Panc1 (cell line): ENCODE measurements around the gene SDSL. TPM values are rescaled to one million over a fixed set of nuclear protein-coding genes. Genes with fewer than 3 reads are reported as not detected.

ENCODE experiments used
- ATAC-seq: fragments of 200-7000 bp; cut with Tn5 transposase; 2 replicates; pipeline ENCODE4 v1.9.1; 2020; ENCODE audit warnings: mild to moderate bottlenecking, moderate library complexity
- BruUV-seq: library from RNA; stranded (reverse); fragments of 400-500 nt; replicated peaks from 2 replicates; lab custom pipeline; 2021; lab: Mats Ljungman, UMichigan
- CTCF ChIA-PET: fragments of 300-600 bp; sonication (Branson Sonifier 250); formaldehyde crosslinking; loops from one replicate; lab custom pipeline; 2022; ENCODE audit warnings: antibody characterized with exemption; lab: Charles Lee
- POLR2A ChIA-PET: fragments of 300-600 bp; sonication (Branson Sonifier 250); formaldehyde crosslinking; loops from one replicate; lab custom pipeline; 2022; ENCODE audit warnings: antibody characterized with exemption; lab: Charles Lee
- DNase-seq: peaks from one replicate; pipeline ENCODE4 v3.0.0-alpha.2; 2010; ENCODE audit warnings: low read depth, low spot score
- H3K27ac ChIP-seq: 2 replicates; pipeline ENCODE4 v1.5.1; 2011; ENCODE audit warnings: mild to moderate bottlenecking, low read length, inconsistent platforms
- H3K27me3 ChIP-seq: fragments of 200-500 bp; sonication (Bioruptor generic); 2 replicates; pipeline ENCODE4 v1.6.0; 2014; ENCODE audit warnings: low read length, inconsistent platforms; ENCODE audit not compliant: control insufficient read depth, insufficient read depth
- H3K36me3 ChIP-seq: fragments of 200-500 bp; sonication (Bioruptor generic); 2 replicates; pipeline ENCODE4 v1.5.1; 2014; ENCODE audit warnings: inconsistent platforms, mild to moderate bottlenecking, low read length, moderate library complexity; ENCODE audit not compliant: control insufficient read depth, insufficient read depth
- H3K4me1 ChIP-seq: 2 replicates; pipeline ENCODE4 v1.5.1; 2011; ENCODE audit warnings: inconsistent platforms, mild to moderate bottlenecking, low read length, moderate library complexity; ENCODE audit not compliant: control insufficient read depth, insufficient read depth
- H3K4me3 ChIP-seq, 2 experiments: 2 replicates each; pipeline ENCODE4 v1.5.1; 2011 to 2012; ENCODE audit warnings: low read depth in 2 of 2, low read length in 2 of 2, mild to moderate bottlenecking in 2 of 2, inconsistent platforms in 1 of 2, moderate library complexity in 1 of 2
- H3K9me3 ChIP-seq: fragments of 200-500 bp; sonication (Bioruptor generic); 2 replicates; pipeline ENCODE4 v1.5.1; 2014; ENCODE audit warnings: low read depth, mild to moderate bottlenecking, inconsistent platforms, low read length, moderate library complexity; ENCODE audit not compliant: control insufficient read depth, insufficient read depth
- POLR2AphosphoS5 ChIP-seq: IDR thresholded peaks from 2 replicates; pipeline ENCODE4 v1.6.1; 2012; ENCODE audit warnings: mild to moderate bottlenecking, low read depth, low read length, moderate library complexity
- SIN3A ChIP-seq: IDR thresholded peaks from 2 replicates; pipeline ENCODE4 v1.6.1; 2012; ENCODE audit warnings: low read depth, mild to moderate bottlenecking, low read length, moderate library complexity, borderline replicate concordance; ENCODE audit not compliant: insufficient read depth
- TCF7L2 ChIP-seq: IDR thresholded peaks from 2 replicates; pipeline ENCODE4 v1.6.1; 2011; ENCODE audit warnings: mild to moderate bottlenecking, low read depth, low read length, inconsistent platforms
- in situ Hi-C: cut with HindIII; loops from 2 replicates; pipeline ENCODE4 v1.10.0; 2016; ENCODE audit warnings: low sequenced_read_pairs, low pct_unique_long_range_greater_than_20kb
- intact Hi-C: fragments of 100-400 bp; cut with micrococcal nuclease; formaldehyde crosslinking; loops from one replicate; pipeline ENCODE4 v1.10.0; 2022; ENCODE audit not compliant: unreplicated experiment
- total RNA-seq: library from RNA; stranded (reverse); gene quantifications from one replicate; pipeline ENCODE4 v1.2.1, GENCODE V29; 2021; ENCODE audit not compliant: unreplicated experiment
- TF ChIP-seq, protein P1 (sequence below), 2 experiments: IDR thresholded peaks; 2 replicates each; pipeline ENCODE4 v1.6.1; 2011 to 2012; ENCODE audit warnings: low read depth in 2 of 2, control low read depth in 1 of 2, low read length in 1 of 2, mild to moderate bottlenecking in 1 of 2, moderate library complexity in 1 of 2; ENCODE audit not compliant: insufficient read depth in 1 of 2
- TF ChIP-seq, protein P2 (sequence below): fragments of 450-650 bp; IDR thresholded peaks from 2 replicates; pipeline ENCODE4 v1.5.1; 2017; ENCODE audit warnings: mild to moderate bottlenecking

The SDSL gene
- total RNA-seq, 1 experiment from 2014 or later = 5.8 TPM

DNA sequence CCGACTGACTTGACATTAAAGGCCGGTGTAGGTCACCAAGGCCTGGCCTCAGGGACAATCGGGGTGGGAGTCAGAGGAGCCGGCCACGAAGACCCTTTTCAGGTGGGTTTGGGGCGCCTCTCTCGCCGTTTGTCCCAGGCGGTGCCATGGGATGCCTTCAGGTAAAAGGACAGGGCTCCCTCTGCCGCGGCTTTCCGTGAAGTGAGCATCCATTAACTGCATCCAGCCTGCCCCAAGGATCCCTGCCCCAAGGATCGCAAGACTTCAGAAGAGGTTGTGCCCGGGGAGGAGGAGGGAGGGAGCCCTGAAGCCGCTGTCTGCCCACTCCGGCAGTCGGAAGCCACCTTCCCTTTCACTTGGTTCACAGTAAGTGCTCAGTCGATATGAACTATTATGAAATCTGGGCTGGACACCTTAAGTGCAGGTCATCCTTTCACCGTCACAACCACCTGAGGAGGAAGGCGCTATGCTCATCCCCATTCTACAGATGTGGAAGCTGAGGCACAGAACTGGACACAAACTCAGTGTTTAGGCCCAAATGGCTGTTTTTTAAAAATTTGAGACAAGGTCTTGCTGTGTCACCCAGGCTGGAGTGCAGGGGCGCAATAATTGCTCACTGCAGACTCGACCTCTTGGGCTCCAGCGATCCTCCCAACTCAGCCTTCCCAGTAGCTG lies 19.5 kb upstream of the SDSL start:
- no peak overlapping the region for H3K4me3 ChIP-seq
- no TSS peak for BruUV-seq
- no peaks in the 10 kb centered on the region for H3K9me3 ChIP-seq
- POLR2A ChIA-PET = no interaction called here
- in situ Hi-C loops = no loop called here
- no peaks in the 10 kb centered on the region for H3K4me1 ChIP-seq
- no peak overlapping the region for H3K27ac ChIP-seq
- ATAC-seq (no peak), DNase-seq (no peak)
- intact Hi-C loops = no loop called here
- CTCF ChIA-PET = no interaction called here
- no peaks in the 10 kb centered on the region for H3K27me3 ChIP-seq
- no peaks in the 10 kb centered on the region for H3K36me3 ChIP-seq
- TF ChIP-seq, protein P1, sequence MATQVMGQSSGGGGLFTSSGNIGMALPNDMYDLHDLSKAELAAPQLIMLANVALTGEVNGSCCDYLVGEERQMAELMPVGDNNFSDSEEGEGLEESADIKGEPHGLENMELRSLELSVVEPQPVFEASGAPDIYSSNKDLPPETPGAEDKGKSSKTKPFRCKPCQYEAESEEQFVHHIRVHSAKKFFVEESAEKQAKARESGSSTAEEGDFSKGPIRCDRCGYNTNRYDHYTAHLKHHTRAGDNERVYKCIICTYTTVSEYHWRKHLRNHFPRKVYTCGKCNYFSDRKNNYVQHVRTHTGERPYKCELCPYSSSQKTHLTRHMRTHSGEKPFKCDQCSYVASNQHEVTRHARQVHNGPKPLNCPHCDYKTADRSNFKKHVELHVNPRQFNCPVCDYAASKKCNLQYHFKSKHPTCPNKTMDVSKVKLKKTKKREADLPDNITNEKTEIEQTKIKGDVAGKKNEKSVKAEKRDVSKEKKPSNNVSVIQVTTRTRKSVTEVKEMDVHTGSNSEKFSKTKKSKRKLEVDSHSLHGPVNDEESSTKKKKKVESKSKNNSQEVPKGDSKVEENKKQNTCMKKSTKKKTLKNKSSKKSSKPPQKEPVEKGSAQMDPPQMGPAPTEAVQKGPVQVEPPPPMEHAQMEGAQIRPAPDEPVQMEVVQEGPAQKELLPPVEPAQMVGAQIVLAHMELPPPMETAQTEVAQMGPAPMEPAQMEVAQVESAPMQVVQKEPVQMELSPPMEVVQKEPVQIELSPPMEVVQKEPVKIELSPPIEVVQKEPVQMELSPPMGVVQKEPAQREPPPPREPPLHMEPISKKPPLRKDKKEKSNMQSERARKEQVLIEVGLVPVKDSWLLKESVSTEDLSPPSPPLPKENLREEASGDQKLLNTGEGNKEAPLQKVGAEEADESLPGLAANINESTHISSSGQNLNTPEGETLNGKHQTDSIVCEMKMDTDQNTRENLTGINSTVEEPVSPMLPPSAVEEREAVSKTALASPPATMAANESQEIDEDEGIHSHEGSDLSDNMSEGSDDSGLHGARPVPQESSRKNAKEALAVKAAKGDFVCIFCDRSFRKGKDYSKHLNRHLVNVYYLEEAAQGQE (IDR thresholded peaks at IDR 0.05; ENCODE audit: insufficient read depth in 1 of 2, low read depth in 2 of 2, low read length in 1 of 2) = no peak
- TF ChIP-seq POLR2AphosphoS5 (no peak), SIN3A (no peak), TCF7L2 (no peak)
- TF ChIP-seq, protein P2, sequence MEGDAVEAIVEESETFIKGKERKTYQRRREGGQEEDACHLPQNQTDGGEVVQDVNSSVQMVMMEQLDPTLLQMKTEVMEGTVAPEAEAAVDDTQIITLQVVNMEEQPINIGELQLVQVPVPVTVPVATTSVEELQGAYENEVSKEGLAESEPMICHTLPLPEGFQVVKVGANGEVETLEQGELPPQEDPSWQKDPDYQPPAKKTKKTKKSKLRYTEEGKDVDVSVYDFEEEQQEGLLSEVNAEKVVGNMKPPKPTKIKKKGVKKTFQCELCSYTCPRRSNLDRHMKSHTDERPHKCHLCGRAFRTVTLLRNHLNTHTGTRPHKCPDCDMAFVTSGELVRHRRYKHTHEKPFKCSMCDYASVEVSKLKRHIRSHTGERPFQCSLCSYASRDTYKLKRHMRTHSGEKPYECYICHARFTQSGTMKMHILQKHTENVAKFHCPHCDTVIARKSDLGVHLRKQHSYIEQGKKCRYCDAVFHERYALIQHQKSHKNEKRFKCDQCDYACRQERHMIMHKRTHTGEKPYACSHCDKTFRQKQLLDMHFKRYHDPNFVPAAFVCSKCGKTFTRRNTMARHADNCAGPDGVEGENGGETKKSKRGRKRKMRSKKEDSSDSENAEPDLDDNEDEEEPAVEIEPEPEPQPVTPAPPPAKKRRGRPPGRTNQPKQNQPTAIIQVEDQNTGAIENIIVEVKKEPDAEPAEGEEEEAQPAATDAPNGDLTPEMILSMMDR = no peak

DNA sequence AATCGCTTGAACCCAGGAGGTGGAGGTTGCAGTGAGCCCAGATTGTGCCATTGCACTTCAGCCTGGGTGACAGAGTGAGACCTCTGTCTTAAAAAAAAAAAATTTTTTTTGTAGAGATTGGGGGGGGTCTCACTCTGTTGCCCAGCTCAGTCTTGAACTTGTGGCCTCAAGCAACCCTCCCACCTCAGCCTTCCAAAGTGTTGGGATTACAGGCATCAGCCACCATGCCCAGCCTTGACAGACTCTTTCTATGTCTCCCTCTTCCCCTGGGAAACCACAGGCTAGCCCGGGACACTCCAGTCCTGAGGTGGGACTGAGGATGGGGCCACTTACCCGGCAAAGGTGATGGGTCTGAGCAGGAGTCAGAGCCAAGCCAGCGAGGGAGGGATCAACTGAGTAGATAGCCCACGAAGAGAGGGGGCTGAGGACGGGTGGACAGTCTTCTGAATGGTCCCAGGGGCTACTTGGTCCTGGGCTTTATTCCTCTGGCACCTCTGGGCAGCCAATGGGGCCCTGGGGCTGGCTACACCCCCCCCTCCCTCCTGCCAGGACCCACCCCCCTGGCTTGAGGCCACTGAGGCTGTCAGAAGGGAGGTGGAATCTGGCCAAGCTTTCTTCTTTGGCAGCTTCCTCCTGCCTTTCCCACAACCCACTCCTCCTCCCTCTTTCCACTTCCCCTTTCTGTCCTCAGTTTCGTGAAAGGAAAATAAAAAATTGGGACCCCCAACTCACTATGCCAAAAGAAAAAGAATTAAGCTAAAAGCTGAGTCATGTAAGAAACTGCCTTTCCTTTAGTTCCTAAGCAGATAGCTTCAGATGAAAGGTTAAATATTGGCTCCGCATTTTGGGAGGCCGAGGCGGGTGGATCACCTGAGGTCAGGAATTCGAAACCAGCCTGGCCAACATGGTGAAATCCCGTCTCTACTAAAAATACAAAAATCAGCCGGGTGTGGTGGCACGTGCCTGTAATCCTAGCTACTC lies 18.5 kb upstream of the SDSL start, which contains the start of gene SDS:
SDS (minus strand) TSS at position 453 of the 981 bp plus-strand sequence. CDS start 4,179 bp downstream, outside the sequence.
- TF ChIP-seq, protein P1 (IDR thresholded peaks at IDR 0.05; ENCODE audit: insufficient read depth in 1 of 2, low read depth in 2 of 2, low read length in 1 of 2) = no peak
- TF ChIP-seq SIN3A = no peak
- TF ChIP-seq, protein P2 = no peak
- no peak for TF ChIP-seq POLR2AphosphoS5
- no peak for TF ChIP-seq TCF7L2
- H3K27me3 ChIP-seq = no peaks in the 10 kb centered on the region
- H3K36me3 ChIP-seq = no peaks in the 10 kb centered on the region
- peak; percentile 46; the same call in 1 of the 2 replicates for ATAC-seq
- BruUV-seq = no TSS peak
- ChIA-PET CTCF (no interaction called here), POLR2A (interaction anchor here (0.6 kb wide), 1 partner anchor 21 kb away, joined by 21 read pairs; no protein-coding TSS in a partner anchor)
- intact Hi-C loops (no loop called here), in situ Hi-C loops (no loop called here)
- H3K9me3 ChIP-seq = no peaks in the 10 kb centered on the region
- H3K4me1 ChIP-seq = no peaks in the 10 kb centered on the region
- no peak within 1 kb of the TSS for H3K27ac ChIP-seq
- H3K4me3 ChIP-seq = no peak within 1 kb of the TSS
- DNase-seq = no peak
